ENCODE results near the gene EYA4. TPM values are rescaled to one million over a fixed set of nuclear protein-coding genes. Genes with fewer than 3 reads are reported as not detected.

The EYA4 gene
- total RNA-seq, 4 donors from 2014 or later, result 0.10 to 3.4 (median 0.23) TPM; not detected in 1

GRCh38 chr6:133244519-133244918, 3.4 kb downstream of the EYA4 start:
- Histone ChIP-seq H3K36me3 (no peaks in the 10 kb centered on the region), H3K9me3 (no peaks in the 10 kb centered on the region), H3K27ac (no peak overlapping the region), H3K27me3 (peaks cover 77% of the 10 kb centered on the region), H3K4me3 (no peak overlapping the region), H3K4me1 (peaks cover 26% of the 10 kb centered on the region)
- TF ChIP-seq CTCF (IDR thresholded peaks at IDR 0.05) (no peak), POLR2A (IDR thresholded peaks at IDR 0.05) (no peak), POLR2AphosphoS5 (IDR thresholded peaks at IDR 0.05) (no peak), EP300 (IDR thresholded peaks at IDR 0.05) (no peak)
- DNase-seq (ENCODE audit: low spot score in 2 of 2), result no peak
- 49% methylated on average over 4 of the region's 4 CpGs for WGBS

GRCh38 chr6:133245007-133245406, 3.9 kb downstream of the EYA4 start:
- Histone ChIP-seq H3K36me3 (no peaks in the 10 kb centered on the region), H3K4me3 (no peak overlapping the region), H3K9me3 (no peaks in the 10 kb centered on the region), H3K4me1 (peaks cover 26% of the 10 kb centered on the region), H3K27me3 (peaks cover 75% of the 10 kb centered on the region), H3K27ac (no peak overlapping the region)
- WGBS, result 23% methylated on average over 1 of the region's 1 CpG
- TF ChIP-seq POLR2A (IDR thresholded peaks at IDR 0.05), result no peak
- TF ChIP-seq EP300 (IDR thresholded peaks at IDR 0.05), result no peak
- no peak for TF ChIP-seq POLR2AphosphoS5 (IDR thresholded peaks at IDR 0.05)
- TF ChIP-seq CTCF (IDR thresholded peaks at IDR 0.05), result no peak
- DNase-seq (ENCODE audit: low spot score in 2 of 2), result no peak

GRCh38 chr6:133245422-133245903, 4.3 kb downstream of the EYA4 start:
- H3K36me3 ChIP-seq, result no peaks in the 10 kb centered on the region
- H3K9me3 ChIP-seq, result no peaks in the 10 kb centered on the region
- TF ChIP-seq POLR2AphosphoS5 (IDR thresholded peaks at IDR 0.05) (no peak), POLR2A (IDR thresholded peaks at IDR 0.05) (no peak), EP300 (IDR thresholded peaks at IDR 0.05) (no peak), CTCF (IDR thresholded peaks at IDR 0.05) (no peak)
- no peak overlapping the region for H3K27ac ChIP-seq
- WGBS, result 74% methylated on average over 2 of the region's 2 CpGs
- no peak for DNase-seq (ENCODE audit: low spot score in 2 of 2)
- H3K4me1 ChIP-seq, result peaks cover 26% of the 10 kb centered on the region
- peaks cover 75% of the 10 kb centered on the region for H3K27me3 ChIP-seq
- H3K4me3 ChIP-seq, result no peak overlapping the region

- H3K9me3 ChIP-seq, result no peaks in the 10 kb centered on the region
- no peak for DNase-seq (ENCODE audit: low spot score in 2 of 2)
- no peaks in the 10 kb centered on the region for H3K36me3 ChIP-seq
- WGBS, result 77% methylated on average over 5 of the region's 5 CpGs
- peaks cover 6% of the 10 kb centered on the region for H3K4me1 ChIP-seq
- H3K27ac ChIP-seq, result no peak overlapping the region
- TF ChIP-seq POLR2AphosphoS5 (IDR thresholded peaks at IDR 0.05), result no peak
- TF ChIP-seq CTCF (IDR thresholded peaks at IDR 0.05), result no peak
- no peak for TF ChIP-seq EP300 (IDR thresholded peaks at IDR 0.05)
- TF ChIP-seq POLR2A (IDR thresholded peaks at IDR 0.05), result no peak
- no peak overlapping the region for H3K4me3 ChIP-seq
- H3K27me3 ChIP-seq, result peaks cover 63% of the 10 kb centered on the region
Measured at GRCh38 chr6:133247581-133247980, 6.4 kb downstream of the EYA4 start.

GRCh38 chr6:133248241-133249001, 7.3 kb downstream of the EYA4 start:
- H3K27ac ChIP-seq, result no peak overlapping the region
- H3K9me3 ChIP-seq, result no peaks in the 10 kb centered on the region
- no peak overlapping the region for H3K4me3 ChIP-seq
- WGBS, result 73% methylated on average over 6 of the region's 6 CpGs
- H3K36me3 ChIP-seq, result no peaks in the 10 kb centered on the region
- peaks cover 55% of the 10 kb centered on the region for H3K27me3 ChIP-seq
- no peak for DNase-seq (ENCODE audit: low spot score in 2 of 2)
- H3K4me1 ChIP-seq, result no peaks in the 10 kb centered on the region
- TF ChIP-seq POLR2AphosphoS5 (IDR thresholded peaks at IDR 0.05) (no peak), POLR2A (IDR thresholded peaks at IDR 0.05) (no peak), CTCF (IDR thresholded peaks at IDR 0.05) (no peak), EP300 (IDR thresholded peaks at IDR 0.05) (no peak)
